ENCODE data around the gene SLC25A34.

SLC25A34 gene

GRCh38 chr1:15748690-15749398 lies 12.8 kb downstream of the SLC25A34 start:
- H3K27ac ChIP-seq, result no peak overlapping the region
- no peak for DNase-seq (ENCODE audit: low read depth, low spot score)

DNA sequence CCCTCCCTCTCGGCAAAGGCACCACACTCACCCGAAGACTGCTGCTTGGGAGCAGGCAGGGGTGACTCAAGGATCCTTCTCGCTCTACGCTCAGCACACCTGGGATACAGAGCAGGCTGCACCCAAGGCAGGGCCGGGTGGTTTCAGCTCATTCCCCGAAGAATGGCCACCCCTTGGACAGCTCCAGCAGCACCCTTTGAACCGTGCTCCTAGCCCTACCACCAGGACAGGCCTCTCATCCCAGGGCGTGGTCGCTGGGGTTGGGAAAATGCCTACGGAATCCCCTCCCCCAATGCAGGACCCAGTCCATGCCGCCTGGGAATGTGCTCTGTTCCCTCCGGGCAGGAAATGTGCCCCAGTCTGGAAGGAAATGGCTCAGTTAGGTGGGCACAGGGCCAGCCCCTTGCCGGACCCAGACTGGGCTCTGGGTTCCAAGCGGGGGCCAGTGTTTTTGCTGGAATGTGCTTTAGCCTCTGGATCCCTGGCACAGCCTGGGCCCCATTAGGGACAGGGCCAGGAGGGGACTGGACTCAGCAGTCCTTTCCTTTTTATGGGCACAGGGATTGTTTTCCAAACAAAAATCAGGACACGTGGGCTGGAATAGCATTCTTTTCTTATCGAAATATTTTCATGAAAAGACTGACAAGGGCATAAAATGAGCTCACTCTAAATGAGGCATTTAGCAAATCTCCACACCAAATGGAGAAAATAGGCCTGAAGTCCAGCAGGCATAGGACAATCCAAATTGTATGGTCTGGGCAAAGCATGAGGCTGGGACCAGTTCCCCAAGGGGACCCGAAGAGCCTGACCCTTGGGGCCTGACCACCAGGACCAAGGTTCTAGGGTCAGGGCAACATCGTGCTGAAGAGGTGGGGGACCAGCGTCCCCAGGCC lies 13.6 kb downstream of the SLC25A34 start:
- no peak for DNase-seq (ENCODE audit: low read depth, low spot score)
- H3K27ac ChIP-seq, result no peak overlapping the region

GRCh38 chr1:15750924-15751323 lies 14.9 kb downstream of the SLC25A34 start:
- no peak overlapping the region for H3K27ac ChIP-seq

GRCh38 chr1:15751717-15752116 lies 15.7 kb downstream of the SLC25A34 start:
- DNase-seq (ENCODE audit: low read depth, low spot score), result no peak

More at GRCh38 chr1:15750924-15751323, 14.9 kb downstream of the SLC25A34 start:
- no peak for DNase-seq (ENCODE audit: low read depth, low spot score)

DNA sequence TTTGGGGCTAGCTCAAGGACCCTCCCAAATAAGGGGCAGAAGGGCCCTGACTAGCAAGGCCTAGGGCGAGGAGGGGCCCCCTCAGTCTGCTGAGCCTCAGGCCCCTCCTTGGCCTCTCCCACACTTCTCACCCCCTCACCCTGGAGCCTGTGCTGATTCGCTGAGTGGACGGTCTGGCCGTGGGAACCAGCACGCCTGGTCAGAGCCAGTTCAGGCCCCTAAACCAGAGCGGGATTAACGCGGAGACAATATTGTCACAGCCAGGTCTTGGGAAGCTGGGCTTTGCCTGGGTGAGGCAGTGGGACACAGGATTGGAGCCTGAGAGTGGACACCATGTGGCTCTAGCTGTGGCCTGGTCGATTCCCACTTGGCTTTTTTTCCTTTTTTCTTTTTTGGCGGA lies 17.7 kb downstream of the SLC25A34 start:
- DNase-seq (ENCODE audit: low read depth, low spot score), result no peak
- H3K27ac ChIP-seq, result no peak overlapping the region

More at GRCh38 chr1:15751717-15752116, 15.7 kb downstream of the SLC25A34 start:
- H3K27ac ChIP-seq, result no peak overlapping the region

- no peak overlapping the region for H3K27ac ChIP-seq
Measured at GRCh38 chr1:15755021-15755645, 19.1 kb downstream of the SLC25A34 start.

DNA sequence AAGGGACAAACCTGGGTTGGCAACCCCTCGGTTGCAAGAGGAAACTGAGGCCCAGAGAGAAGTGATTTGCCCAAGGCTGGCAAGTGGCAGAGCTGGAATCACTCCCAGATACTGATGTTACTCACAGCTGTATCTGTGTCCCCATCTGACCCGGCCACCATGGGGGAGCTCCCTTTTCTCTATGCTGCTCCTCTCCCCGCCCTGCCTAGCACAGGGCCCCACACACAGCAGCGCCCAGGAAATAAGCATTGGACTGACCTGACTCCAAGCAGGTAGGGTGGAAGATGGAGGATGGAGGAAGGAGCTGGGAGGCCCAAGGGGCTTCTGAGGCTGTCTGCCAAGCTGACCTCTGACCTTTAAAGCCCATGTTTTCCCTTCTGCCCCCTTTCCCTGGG lies 19.6 kb downstream of the SLC25A34 start:
- peak overlapping the region; percentile 96 for H3K27ac ChIP-seq
- no peak for DNase-seq (ENCODE audit: low read depth, low spot score)

More at GRCh38 chr1:15755021-15755645, 19.1 kb downstream of the SLC25A34 start:
- no peak for DNase-seq (ENCODE audit: low read depth, low spot score)

- H3K27ac ChIP-seq, result peak overlapping the region; percentile 96
- DNase-seq (ENCODE audit: low read depth, low spot score), result no peak
Measured at GRCh38 chr1:15756143-15757015, 20.3 kb downstream of the SLC25A34 start.

DNA sequence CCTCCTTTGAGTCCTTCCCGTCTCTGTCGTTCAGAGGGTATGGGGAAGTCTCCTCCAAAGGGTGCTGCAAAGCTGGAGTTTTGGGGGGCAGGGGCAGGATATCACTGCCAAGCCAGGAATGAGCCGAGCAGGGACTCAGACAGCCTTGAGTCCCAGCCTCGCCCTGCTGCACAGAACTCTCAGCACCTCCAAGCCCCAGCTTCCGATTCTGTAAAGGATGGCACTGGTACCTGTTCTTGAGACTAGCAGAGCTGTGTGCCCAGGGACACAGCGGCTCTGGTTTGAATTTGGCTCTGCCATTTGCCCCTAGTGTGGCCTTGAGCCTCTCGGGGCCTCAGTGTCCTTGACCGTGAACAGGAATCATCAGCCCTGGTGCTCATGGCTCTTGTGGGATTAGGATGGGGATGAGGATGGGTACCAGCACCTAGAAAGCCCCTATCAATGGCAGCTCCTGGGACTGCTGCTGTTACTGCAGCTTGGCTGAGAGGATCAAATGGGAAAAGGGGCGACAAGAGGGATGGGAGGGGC lies 21.0 kb downstream of the SLC25A34 start:
- H3K27ac ChIP-seq, result peak overlapping the region; percentile 96
- DNase-seq (ENCODE audit: low read depth, low spot score), result no peak

- DNase-seq (ENCODE audit: low read depth, low spot score), result no peak
- H3K27ac ChIP-seq, result peak overlapping the region; percentile 96
Measured at GRCh38 chr1:15757575-15758342, 21.7 kb downstream of the SLC25A34 start.

GRCh38 chr1:15758343-15758931 lies 22.4 kb downstream of the SLC25A34 start, which contains the start of gene FBLIM1:
FBLIM1 (plus strand) TSS chr1:15758795; CDS start chr1:15764984, 6,189 bp downstream.
- H3K27ac ChIP-seq, result peak within 1 kb of the TSS; percentile 96
- no peak for DNase-seq (ENCODE audit: low read depth, low spot score)

GRCh38 chr1:15758953-15759661 lies 23.0 kb downstream of the SLC25A34 start:
- H3K27ac ChIP-seq, result peak overlapping the region; percentile 96
- DNase-seq (ENCODE audit: low read depth, low spot score), result no peak

GRCh38 chr1:15760520-15761211 lies 24.6 kb downstream of the SLC25A34 start:
- DNase-seq (ENCODE audit: low read depth, low spot score), result no peak
- H3K27ac ChIP-seq, result peak overlapping the region; percentile 96

- no peak for DNase-seq (ENCODE audit: low read depth, low spot score)
- H3K27ac ChIP-seq, result peak overlapping the region; percentile 96
Measured at GRCh38 chr1:15761366-15762128, 25.5 kb downstream of the SLC25A34 start.

- no peak for DNase-seq (ENCODE audit: low read depth, low spot score)
- H3K27ac ChIP-seq, result peak overlapping the region; percentile 96
Measured at GRCh38 chr1:15762546-15762945, 26.5 kb downstream of the SLC25A34 start.

DNA sequence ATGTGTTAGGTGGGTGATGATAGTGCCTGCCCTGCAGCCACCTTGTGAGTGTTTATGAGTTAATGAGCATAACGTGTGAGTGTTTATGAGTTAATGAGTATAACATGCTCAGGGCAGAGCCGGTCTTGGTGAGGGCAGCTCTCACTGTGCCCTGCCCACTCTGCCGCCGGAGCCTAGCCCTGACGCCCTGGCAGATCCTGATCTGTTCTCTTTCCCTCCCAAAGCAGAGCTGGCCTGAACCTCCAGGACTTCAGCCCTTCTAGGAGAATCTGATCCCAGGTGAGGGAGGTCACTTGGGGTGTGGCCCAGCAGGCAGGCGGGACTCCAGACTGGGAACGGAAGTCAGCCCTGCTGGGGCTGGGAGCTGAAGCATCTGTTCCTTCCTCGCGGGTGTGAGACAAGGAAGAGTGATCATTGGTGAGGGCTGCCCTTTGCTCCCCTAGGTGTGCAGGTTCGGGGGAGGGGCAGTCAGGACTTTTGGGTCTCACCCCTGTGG lies 28.3 kb downstream of the SLC25A34 start:
- DNase-seq (ENCODE audit: low read depth, low spot score), result no peak
- H3K27ac ChIP-seq, result peak overlapping the region; percentile 96

Measured in epithelial cell of prostate (primary cell).